Transverse colon (tissue), 4 donors: ENCODE results near the gene SLC25A4. TPM values are rescaled to one million over a fixed set of nuclear protein-coding genes. Genes with fewer than 3 reads are reported as not detected.

Source experiments
- DNase-seq: peaks from one replicate; pipeline ENCODE4 v3.0.0-alpha.2; 2019
- H3K27ac ChIP-seq, 4 donors: fragments of 200-600 bp; sonication (generic); 2 replicates each; pipeline ENCODE4 v1.5.1; 2016 to 2018; ENCODE audit warnings: inconsistent platforms in 4 of 4
- H3K27me3 ChIP-seq: fragments of 200-600 bp; sonication (generic); 2 replicates; pipeline ENCODE4 v1.5.1; 2017; ENCODE audit warnings: inconsistent platforms
- H3K36me3 ChIP-seq, 4 donors: fragments of 200-600 bp; sonication (generic); 2 replicates each; pipeline ENCODE4 v1.5.1; 2017 to 2019; ENCODE audit warnings: inconsistent platforms in 4 of 4
- H3K4me1 ChIP-seq, 4 donors: fragments of 200-600 bp; sonication (generic); 2 replicates each; pipeline ENCODE4 v1.5.1; 2017 to 2020; ENCODE audit warnings: inconsistent platforms in 4 of 4
- H3K4me3 ChIP-seq, 4 donors: fragments of 200-600 bp; sonication (generic); 1 replicate in 1 of 4; 2 replicates in 3 of 4; pipeline versions ENCODE4 v1.5.1 to v1.6.1; 2017 to 2019; ENCODE audit warnings: inconsistent platforms in 4 of 4
- H3K9me3 ChIP-seq, 2 donors: fragments of 200-600 bp; sonication (generic); 2 replicates each; pipeline ENCODE4 v1.5.1; 2017 to 2019; ENCODE audit warnings: inconsistent platforms in 2 of 2
- EP300 ChIP-seq: sonication (generic); formaldehyde crosslinking; IDR thresholded peaks from one replicate; pipeline ENCODE4 v1.6.1; 2017; ENCODE audit warnings: antibody characterized with exemption, low read depth
- POLR2A ChIP-seq: fragments of 450-650 bp; IDR thresholded peaks from one replicate; pipeline ENCODE4 v1.6.1; 2016; ENCODE audit warnings: antibody characterized with exemption, mild to moderate bottlenecking, moderate library complexity
- POLR2AphosphoS5 ChIP-seq, 3 donors: sonication (generic); formaldehyde crosslinking; IDR thresholded peaks; one replicate each; pipeline ENCODE4 v1.6.1; 2016; ENCODE audit warnings: antibody characterized with exemption in 3 of 3
- WGBS, 2 donors: methylation state at CpG; one replicate each; pipeline ENCODE4 v1.1.5; 2018; ENCODE audit warnings: low coverage in 1 of 2; 5-methylcytosine and 5-hydroxymethylcytosine counted together
- in situ Hi-C, 4 donors: fragments of 200-750 bp; cut with MboI; loops; one replicate each; pipeline versions ENCODE4 v1.15.0 to v1.15.1; 2017; ENCODE audit warnings: low sequenced_read_pairs in 3 of 4, low pct_ligation_motif_present in 1 of 4, low pct_unique_long_range_greater_than_20kb in 1 of 4
- intact Hi-C: fragments of 100-400 bp; cut with DNase I; formaldehyde crosslinking; loops from one replicate; pipeline ENCODE4 v1.15.1; 2023; ENCODE audit warnings: low total_unique reads
- total RNA-seq, 4 donors: library from RNA; depleted of rRNA; stranded (reverse); fragments of >200 nt; gene quantifications; one replicate each; pipeline ENCODE4 v1.1.0, GENCODE V29; 2016
- TF ChIP-seq, protein P1 (sequence below), 5 experiments: fragments of 200-600 bp in 3 of 5; fragments of 450-650 bp in 2 of 5; sonication (generic) in 3 of 5; IDR thresholded peaks; 1 replicate in 2 of 5; 2 replicates in 3 of 5; pipeline ENCODE4 v1.5.1; 2016 to 2017; ENCODE audit warnings: antibody characterized with exemption in 5 of 5, inconsistent platforms in 3 of 5, mild to moderate bottlenecking in 2 of 5, moderate library complexity in 1 of 5

The SLC25A4 gene
- total RNA-seq, 4 donors from 2014 or later, result 20.9 to 57.6 (median 25.8) TPM

DNA sequence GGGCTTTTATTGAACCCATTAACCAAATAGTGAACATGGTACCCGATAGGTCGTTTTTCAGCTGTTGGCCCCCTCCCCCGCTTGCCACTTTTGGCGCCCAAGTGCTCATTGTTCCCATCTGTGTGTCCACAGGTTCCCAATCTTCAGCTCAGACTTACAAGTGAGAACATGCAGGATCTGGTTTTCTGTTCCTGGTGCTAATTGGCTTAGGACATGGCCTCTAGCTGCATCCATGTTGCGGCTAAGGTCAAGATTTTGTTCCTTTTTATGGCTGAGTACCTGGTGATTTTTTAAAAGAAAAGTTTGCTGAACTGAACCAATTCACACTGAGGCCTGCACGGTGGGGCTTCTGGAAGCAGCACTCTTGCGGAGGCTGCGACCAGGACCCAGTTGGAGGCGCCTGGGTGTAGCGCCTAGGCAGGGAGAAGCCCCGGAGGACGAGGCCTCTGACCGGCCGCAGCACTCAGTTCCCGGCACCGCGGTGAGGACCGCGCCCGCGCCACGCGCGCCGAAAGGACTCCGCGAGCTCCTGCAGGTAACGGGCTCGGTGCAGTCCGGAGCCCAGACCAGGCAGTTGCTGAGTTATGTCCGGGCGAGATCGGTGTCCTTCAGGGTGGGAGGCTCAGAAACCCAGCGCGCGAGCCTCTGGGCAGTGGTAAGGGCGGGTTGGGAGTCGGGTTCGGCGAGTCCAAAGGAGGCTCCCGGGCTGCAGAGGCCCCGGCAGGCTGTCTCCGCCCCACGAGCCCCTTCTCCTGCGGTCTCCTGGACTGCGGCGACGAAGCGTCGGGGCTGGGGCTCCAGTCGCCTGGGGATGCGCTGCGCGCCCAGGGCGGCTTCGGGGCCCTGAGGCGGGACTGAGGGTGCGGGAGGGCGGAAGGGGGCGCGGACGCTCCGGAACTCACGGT lies 15.8 kb upstream of the SLC25A4 start:
- WGBS, 2 donors, result 18% methylated on average over 55 of the region's 64 CpGs; no CpG with 5 or more reads in 1 of the 2 donors
- in situ Hi-C loops (no loop called here), intact Hi-C loops (no loop called here)
- Histone ChIP-seq H3K4me3 (peak overlapping the region; percentile 35 to 65 (median 44)), H3K4me1 (peaks cover 0 to 23% (median 19%) of the 10 kb centered on the region in 4 donors), H3K9me3 (no peaks in the 10 kb centered on the region), H3K36me3 (no peaks in the 10 kb centered on the region), H3K27me3 (peaks cover 55% of the 10 kb centered on the region), H3K27ac (no peak overlapping the region)
- TF ChIP-seq POLR2A, result no peak
- no peak for DNase-seq

DNA sequence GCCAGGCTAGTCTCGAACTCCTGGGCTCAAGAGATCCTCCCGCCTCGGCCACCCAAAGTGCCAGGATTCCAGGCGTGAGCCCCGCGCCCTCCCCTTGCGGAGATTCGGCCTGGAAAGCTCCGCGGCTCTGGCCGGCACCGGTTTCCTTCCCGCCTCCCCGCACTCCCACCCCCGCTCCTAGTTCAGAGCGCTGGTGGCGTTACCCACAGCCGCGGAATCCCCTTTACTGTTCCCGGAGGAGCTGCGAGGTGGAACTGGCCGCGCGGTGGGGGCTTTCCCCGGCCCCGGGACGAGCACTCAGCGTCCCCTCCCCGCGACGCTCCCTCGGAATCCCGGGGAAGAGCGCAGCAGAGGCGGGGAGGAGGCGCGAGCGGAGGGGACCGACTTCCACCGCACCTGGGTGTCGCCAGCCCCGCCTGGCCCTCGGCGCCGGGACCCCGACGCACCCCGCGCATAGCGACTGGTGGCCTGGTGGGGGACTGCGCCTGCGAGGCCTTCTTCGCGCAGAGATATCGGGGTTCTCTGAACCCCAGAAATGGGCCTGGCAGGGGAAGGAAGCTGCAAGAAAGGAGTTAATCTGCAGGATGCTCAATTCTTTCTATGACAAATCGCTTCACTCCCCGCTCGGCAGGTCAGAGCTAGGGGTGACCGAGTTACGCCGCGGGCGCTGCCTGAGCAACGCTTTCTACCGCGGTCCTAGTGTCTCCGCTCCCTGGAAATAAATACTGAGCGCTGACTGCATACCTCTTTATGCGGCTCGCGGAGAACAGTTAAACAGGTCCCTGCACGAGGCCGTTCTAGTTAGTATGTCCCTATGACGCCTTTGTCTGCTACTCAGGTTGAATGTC lies 14.6 kb upstream of the SLC25A4 start:
- H3K4me3 ChIP-seq, result peak overlapping the region; percentile 35 to 65 (median 59)
- H3K27me3 ChIP-seq, result peaks cover 50% of the 10 kb centered on the region
- no peaks in the 10 kb centered on the region for H3K36me3 ChIP-seq
- no peaks in the 10 kb centered on the region for H3K9me3 ChIP-seq
- peak; percentile 22 for DNase-seq
- H3K27ac ChIP-seq, result peak overlapping the region in 2 of 4 donors; percentile 18 to 53
- TF ChIP-seq POLR2AphosphoS5 (IDR thresholded peaks at IDR 0.05), result no peak
- TF ChIP-seq, protein P1, sequence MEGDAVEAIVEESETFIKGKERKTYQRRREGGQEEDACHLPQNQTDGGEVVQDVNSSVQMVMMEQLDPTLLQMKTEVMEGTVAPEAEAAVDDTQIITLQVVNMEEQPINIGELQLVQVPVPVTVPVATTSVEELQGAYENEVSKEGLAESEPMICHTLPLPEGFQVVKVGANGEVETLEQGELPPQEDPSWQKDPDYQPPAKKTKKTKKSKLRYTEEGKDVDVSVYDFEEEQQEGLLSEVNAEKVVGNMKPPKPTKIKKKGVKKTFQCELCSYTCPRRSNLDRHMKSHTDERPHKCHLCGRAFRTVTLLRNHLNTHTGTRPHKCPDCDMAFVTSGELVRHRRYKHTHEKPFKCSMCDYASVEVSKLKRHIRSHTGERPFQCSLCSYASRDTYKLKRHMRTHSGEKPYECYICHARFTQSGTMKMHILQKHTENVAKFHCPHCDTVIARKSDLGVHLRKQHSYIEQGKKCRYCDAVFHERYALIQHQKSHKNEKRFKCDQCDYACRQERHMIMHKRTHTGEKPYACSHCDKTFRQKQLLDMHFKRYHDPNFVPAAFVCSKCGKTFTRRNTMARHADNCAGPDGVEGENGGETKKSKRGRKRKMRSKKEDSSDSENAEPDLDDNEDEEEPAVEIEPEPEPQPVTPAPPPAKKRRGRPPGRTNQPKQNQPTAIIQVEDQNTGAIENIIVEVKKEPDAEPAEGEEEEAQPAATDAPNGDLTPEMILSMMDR (IDR thresholded peaks at IDR 0.05), result peak; percentile 11 to 24 (median 20)
- WGBS, 2 donors, result 5% methylated on average over 41 of the region's 74 CpGs; no CpG with 5 or more reads in 1 of the 2 donors
- intact Hi-C loops (no loop called here), in situ Hi-C loops (no loop called here)
- peaks cover 0 to 23% (median 19%) of the 10 kb centered on the region in 4 donors for H3K4me1 ChIP-seq

DNA sequence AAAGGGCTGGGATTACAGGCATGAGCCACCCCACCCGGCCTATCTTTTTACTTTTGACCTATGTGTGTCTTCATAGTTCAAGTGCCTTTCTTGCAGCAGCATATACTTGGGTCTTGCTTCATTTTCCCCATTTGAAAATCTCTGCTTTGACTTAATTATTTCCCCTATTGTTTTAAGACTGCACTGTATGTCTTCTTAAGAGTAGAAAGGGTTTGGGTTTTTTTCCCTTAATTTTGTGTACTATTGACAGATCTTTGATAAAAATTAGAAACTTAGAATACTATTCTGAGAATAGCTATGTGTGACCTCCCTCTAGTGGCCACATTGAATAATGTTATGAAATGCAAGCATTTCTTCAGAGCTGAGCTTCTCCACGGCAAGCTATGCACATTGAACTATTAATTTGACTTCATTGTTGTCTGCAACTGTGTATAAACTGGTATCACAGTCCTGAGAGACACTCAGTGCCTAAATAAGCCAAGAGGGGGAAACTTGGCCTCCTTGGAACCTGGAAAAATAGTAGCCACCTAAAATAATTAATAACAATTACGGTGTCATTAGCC lies 8.7 kb upstream of the SLC25A4 start:
- in situ Hi-C loops, result loop anchor here in 3 of 4 donors (5.0 to 10.0 kb wide), 2 partner anchors 92 to 100 kb away; no protein-coding TSS in a partner anchor
- 33% methylated on average over 3 of the region's 3 CpGs for WGBS, 2 donors
- Histone ChIP-seq H3K36me3 (no peaks in the 10 kb centered on the region), H3K27me3 (peaks cover 14% of the 10 kb centered on the region), H3K9me3 (no peaks in the 10 kb centered on the region), H3K4me1 (no peaks in the 10 kb centered on the region), H3K4me3 (no peak overlapping the region), H3K27ac (no peak overlapping the region)
- intact Hi-C loops, result loop anchor here (10.0 kb wide), 1 partner anchor 390 kb away; no protein-coding TSS in a partner anchor
- no peak for TF ChIP-seq POLR2A
- TF ChIP-seq, protein P1 (IDR thresholded peaks at IDR 0.05), result peak; percentile 70 to 84 (median 79)
- DNase-seq, result no peak

DNA sequence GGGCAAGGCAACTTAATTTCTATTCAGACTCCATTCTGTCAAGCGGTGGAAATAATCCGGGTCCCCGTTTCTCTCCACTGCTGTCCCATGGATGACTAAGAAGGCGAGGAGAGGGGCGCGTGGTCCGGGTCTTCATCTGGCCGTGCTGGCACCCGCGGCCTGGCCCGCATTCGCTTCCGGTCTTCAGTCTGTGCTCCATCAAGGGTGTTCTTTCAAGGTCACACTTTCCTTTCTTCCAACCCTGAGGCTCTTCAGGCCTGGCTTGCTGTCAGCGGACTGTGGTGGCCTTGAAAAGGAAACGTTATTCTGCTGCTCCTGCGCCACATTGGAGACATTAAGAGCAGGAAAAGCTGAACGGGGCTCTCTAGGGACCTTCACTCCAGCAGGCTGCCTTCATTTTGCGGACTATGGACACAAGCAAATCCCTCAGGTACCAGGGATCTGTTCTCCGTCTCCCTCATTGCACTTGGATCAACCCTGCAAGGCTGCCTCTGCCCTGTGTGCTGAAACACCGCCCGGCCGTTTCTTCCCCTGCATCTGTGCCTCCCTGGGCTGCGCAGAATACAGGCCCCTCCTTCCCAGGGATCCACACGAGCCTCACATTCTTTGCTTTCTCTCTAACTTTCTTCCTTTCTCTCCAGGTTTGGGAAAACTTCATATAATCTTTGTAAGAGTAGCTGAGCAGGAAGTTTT lies 5.7 kb upstream of the SLC25A4 start:
- peaks cover 0 to 4% (median 2%) of the 10 kb centered on the region in 4 donors for H3K4me1 ChIP-seq
- in situ Hi-C loops (loop anchor here in 2 of 4 donors (10.0 kb wide), 1 partner anchor 103 kb away; no protein-coding TSS in a partner anchor), intact Hi-C loops (loop anchor here (5.0 to 10.0 kb wide), 2 partner anchors 95 to 393 kb away; no protein-coding TSS in a partner anchor)
- H3K27ac ChIP-seq, result no peak overlapping the region
- WGBS, 2 donors, result 76 to 85% methylated on average over 5 to 24 of the region's 24 CpGs
- H3K4me3 ChIP-seq, result no peak overlapping the region
- H3K9me3 ChIP-seq, result no peaks in the 10 kb centered on the region
- no peak for DNase-seq
- no peak for TF ChIP-seq POLR2AphosphoS5 (IDR thresholded peaks at IDR 0.05)
- no peak for TF ChIP-seq POLR2A
- TF ChIP-seq, protein P1 (IDR thresholded peaks at IDR 0.05), result no peak
- TF ChIP-seq EP300, result no peak
- H3K36me3 ChIP-seq, result no peaks in the 10 kb centered on the region
- H3K27me3 ChIP-seq, result peaks cover 12% of the 10 kb centered on the region
